ENCODE measurements around the gene AGRN. TPM values are rescaled to one million over a fixed set of nuclear protein-coding genes. Genes with fewer than 3 reads are reported as not detected.
"Not testable (repeated sequence)": the region's sequence is repeated elsewhere in the genome, so short reads cannot be mapped to it uniquely, and the experiment has no call there.

The AGRN gene
- total and polyA plus RNA-seq, 7 donors: 2.8 to 54.4 (median 6.4) TPM

GRCh38 chr1:1092149-1092855, 72.4 kb downstream of the AGRN start:
- intact Hi-C loops (cut with DNase I): no loop called here
- H3K4me1 ChIP-seq: no peaks in the 10 kb centered on the region
- H3K9me3 ChIP-seq: no peaks in the 10 kb centered on the region
- no peaks in the 10 kb centered on the region for H3K36me3 ChIP-seq
- DNase-seq: no peak
- no peak overlapping the region for H3K4me3 ChIP-seq
- no peak overlapping the region for H3K27ac ChIP-seq
- 95 to 97% methylated on average over 28 of the region's 28 CpGs for WGBS, 2 donors
- no peaks in the 10 kb centered on the region for H3K27me3 ChIP-seq
- TF ChIP-seq EP300 (IDR thresholded peaks at IDR 0.05) (no peak), POLR2A (IDR thresholded peaks at IDR 0.05) (no peak), CTCF (IDR thresholded peaks at IDR 0.05) (no peak), POLR2AphosphoS5 (IDR thresholded peaks at IDR 0.05) (no peak)

- 79 to 88% methylated on average over 14 of the region's 14 CpGs for WGBS, 2 donors
- no peak for DNase-seq
These were observed 73.1 kb downstream of the AGRN start for GRCh38 chr1:1092894-1093609.

GRCh38 chr1:1093610-1093943, 73.7 kb downstream of the AGRN start:
- intact Hi-C loops (cut with DNase I): no loop called here
- Histone ChIP-seq H3K4me1 (no peaks in the 10 kb centered on the region), H3K36me3 (no peaks in the 10 kb centered on the region), H3K9me3 (no peaks in the 10 kb centered on the region), H3K27ac (no peak overlapping the region), H3K4me3 (no peak overlapping the region), H3K27me3 (no peaks in the 10 kb centered on the region)
- no peak for DNase-seq
- 92 to 94% methylated on average over 10 of the region's 10 CpGs for WGBS, 2 donors
- TF ChIP-seq EP300 (IDR thresholded peaks at IDR 0.05) (no peak), POLR2AphosphoS5 (IDR thresholded peaks at IDR 0.05) (no peak), POLR2A (IDR thresholded peaks at IDR 0.05) (no peak), CTCF (IDR thresholded peaks at IDR 0.05) (no peak)

More at GRCh38 chr1:1092894-1093609, 73.1 kb downstream of the AGRN start:
- H3K9me3 ChIP-seq: no peaks in the 10 kb centered on the region
- no peak overlapping the region for H3K4me3 ChIP-seq
- H3K27ac ChIP-seq: no peak overlapping the region
- intact Hi-C loops (cut with DNase I): no loop called here
- no peak for TF ChIP-seq EP300 (IDR thresholded peaks at IDR 0.05)
- no peak for TF ChIP-seq POLR2AphosphoS5 (IDR thresholded peaks at IDR 0.05)
- no peak for TF ChIP-seq CTCF (IDR thresholded peaks at IDR 0.05)
- H3K4me1 ChIP-seq: no peaks in the 10 kb centered on the region
- H3K36me3 ChIP-seq: no peaks in the 10 kb centered on the region
- no peaks in the 10 kb centered on the region for H3K27me3 ChIP-seq

GRCh38 chr1:1094981-1095380, 75.1 kb downstream of the AGRN start:
- no peak overlapping the region for H3K4me3 ChIP-seq
- no peaks in the 10 kb centered on the region for H3K4me1 ChIP-seq
- DNase-seq: no peak
- intact Hi-C loops (cut with DNase I): no loop called here
- no peak overlapping the region for H3K27ac ChIP-seq
- H3K36me3 ChIP-seq: no peaks in the 10 kb centered on the region
- no peaks in the 10 kb centered on the region for H3K27me3 ChIP-seq
- 96 to 97% methylated on average over 7 of the region's 7 CpGs for WGBS, 2 donors
- no peaks in the 10 kb centered on the region for H3K9me3 ChIP-seq
- no peak for TF ChIP-seq CTCF (IDR thresholded peaks at IDR 0.05)
- no peak for TF ChIP-seq POLR2A (IDR thresholded peaks at IDR 0.05)
- no peak for TF ChIP-seq EP300 (IDR thresholded peaks at IDR 0.05)
- TF ChIP-seq POLR2AphosphoS5 (IDR thresholded peaks at IDR 0.05): no peak

- not testable (repeated sequence) for DNase-seq
These were observed 76.2 kb downstream of the AGRN start for GRCh38 chr1:1096136-1096535.

More at GRCh38 chr1:1096136-1096535, 76.2 kb downstream of the AGRN start:
- H3K4me1 ChIP-seq; H3K27me3 ChIP-seq; H3K27ac ChIP-seq; H3K9me3 ChIP-seq; H3K4me3 ChIP-seq; H3K36me3 ChIP-seq; intact Hi-C loops (cut with DNase I): not testable (repeated sequence)
- 93 to 95% methylated on average over 5 of the region's 5 CpGs for WGBS, 2 donors
